ENCODE data around the gene CYP4A22.

Gene CYP4A22

DNA sequence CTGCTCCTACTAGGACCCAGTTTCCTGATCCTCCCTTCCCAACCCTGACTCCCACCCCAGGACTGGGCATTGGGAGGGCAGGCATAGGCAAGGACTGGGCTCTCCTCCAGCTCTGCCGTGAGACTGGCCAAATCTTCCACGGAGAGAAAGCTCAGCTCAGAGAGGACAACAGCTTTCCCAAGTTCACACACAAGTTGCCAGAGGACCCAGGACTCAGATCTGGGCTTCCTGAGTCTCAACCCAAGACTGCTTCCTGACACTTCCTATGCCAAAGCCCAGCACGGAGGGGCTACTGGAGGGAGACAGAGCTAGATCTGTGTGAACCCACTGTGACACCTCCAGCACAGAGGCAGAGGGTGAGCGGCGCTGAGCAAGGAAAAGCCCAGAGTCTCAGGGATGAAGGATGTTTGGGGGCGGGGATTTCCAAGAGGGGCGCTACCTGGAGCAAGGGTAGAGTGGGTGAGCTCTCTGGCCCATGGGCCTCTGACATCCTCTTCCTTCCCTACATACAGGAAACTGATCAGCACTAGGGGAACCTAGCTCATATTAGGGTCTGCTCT, 45.5 kb downstream of the CYP4A22 start:
- TF ChIP-seq, protein P1, sequence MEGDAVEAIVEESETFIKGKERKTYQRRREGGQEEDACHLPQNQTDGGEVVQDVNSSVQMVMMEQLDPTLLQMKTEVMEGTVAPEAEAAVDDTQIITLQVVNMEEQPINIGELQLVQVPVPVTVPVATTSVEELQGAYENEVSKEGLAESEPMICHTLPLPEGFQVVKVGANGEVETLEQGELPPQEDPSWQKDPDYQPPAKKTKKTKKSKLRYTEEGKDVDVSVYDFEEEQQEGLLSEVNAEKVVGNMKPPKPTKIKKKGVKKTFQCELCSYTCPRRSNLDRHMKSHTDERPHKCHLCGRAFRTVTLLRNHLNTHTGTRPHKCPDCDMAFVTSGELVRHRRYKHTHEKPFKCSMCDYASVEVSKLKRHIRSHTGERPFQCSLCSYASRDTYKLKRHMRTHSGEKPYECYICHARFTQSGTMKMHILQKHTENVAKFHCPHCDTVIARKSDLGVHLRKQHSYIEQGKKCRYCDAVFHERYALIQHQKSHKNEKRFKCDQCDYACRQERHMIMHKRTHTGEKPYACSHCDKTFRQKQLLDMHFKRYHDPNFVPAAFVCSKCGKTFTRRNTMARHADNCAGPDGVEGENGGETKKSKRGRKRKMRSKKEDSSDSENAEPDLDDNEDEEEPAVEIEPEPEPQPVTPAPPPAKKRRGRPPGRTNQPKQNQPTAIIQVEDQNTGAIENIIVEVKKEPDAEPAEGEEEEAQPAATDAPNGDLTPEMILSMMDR (conservative IDR thresholded peaks at IDR 0.05; ENCODE audit: low read length), result no peak
- H3K4me3 ChIP-seq (ENCODE audit: low read length), result no peak overlapping the region
- DNase-seq (ENCODE audit: low read depth), result no peak

DNA sequence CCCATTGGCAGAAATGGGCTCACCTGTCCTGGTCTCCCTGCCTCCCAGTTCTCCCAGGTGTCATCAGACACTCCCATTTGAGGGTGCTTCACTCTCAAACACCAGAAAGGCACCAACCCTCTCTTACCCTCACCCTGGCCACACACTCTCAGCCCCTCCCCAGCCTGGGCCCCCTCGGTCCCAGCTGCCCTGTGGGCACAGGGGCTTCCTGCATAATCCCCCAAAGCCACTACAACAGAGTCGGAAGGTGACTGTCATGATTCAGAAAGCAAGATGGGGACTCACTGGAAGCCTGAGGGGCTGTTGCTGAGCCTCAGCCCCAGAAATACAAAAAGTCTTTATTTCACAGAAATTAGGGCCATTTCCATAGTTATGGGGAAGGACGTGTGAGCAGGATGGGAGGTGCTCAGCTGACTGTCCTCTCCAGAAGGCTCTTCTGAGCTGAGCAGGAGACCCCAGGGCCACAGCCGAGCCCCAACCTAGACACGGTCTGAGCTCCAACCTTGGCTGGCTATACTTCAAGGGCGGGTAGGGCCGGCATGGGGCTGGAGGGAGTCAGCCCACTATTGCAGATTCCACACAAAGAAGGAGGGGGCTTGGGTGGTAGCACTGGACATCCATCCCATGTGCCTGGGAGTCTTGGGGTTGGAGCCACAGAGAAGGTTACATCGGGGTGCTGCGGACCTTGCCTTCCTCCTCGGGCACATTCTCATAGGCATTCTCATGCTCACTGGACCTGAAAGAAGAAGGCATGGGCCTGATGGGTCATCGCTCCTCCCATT, 46.3 kb downstream of the CYP4A22 start:
- H3K4me3 ChIP-seq (ENCODE audit: low read length), result no peak overlapping the region
- DNase-seq (ENCODE audit: low read depth), result no peak
- TF ChIP-seq, protein P1 (conservative IDR thresholded peaks at IDR 0.05; ENCODE audit: low read length), result no peak

DNA sequence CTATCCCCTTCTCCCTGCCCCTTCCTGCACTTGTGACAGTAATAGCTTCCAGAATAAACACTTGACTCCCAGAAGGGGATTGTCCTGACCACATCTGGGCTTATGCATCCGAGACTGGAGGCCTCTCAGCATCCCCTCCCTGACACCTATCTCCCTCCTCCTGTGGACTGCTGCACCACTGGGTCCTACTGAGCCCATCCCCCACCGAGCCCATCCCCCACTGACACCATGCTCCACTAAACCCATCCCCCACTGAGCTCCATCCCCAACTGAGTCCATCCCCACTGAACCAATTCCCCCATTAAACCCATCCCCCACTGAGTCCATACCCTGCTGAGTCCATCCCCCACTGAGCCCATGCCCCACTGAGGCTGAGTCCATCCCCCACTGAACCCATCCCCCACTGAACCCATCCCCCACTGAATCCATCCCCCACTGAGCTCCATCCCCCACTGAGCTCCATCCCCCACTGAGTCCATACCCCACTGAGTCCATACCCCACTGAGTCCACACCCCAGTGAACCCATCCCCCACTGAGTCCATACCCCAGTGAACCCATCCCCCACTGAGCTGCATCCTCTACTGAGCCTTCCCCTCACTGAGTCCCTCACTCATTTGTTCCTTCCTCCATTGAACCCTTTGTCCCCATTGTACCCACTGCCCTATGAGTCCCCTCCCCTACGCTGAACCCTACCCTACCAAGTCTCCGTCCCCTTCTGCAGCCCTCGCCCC, 47.0 kb downstream of the CYP4A22 start:
- TF ChIP-seq, protein P1 (conservative IDR thresholded peaks at IDR 0.05; ENCODE audit: low read length), result no peak
- DNase-seq (ENCODE audit: low read depth), result no peak
- no peak overlapping the region for H3K4me3 ChIP-seq (ENCODE audit: low read length)

DNA sequence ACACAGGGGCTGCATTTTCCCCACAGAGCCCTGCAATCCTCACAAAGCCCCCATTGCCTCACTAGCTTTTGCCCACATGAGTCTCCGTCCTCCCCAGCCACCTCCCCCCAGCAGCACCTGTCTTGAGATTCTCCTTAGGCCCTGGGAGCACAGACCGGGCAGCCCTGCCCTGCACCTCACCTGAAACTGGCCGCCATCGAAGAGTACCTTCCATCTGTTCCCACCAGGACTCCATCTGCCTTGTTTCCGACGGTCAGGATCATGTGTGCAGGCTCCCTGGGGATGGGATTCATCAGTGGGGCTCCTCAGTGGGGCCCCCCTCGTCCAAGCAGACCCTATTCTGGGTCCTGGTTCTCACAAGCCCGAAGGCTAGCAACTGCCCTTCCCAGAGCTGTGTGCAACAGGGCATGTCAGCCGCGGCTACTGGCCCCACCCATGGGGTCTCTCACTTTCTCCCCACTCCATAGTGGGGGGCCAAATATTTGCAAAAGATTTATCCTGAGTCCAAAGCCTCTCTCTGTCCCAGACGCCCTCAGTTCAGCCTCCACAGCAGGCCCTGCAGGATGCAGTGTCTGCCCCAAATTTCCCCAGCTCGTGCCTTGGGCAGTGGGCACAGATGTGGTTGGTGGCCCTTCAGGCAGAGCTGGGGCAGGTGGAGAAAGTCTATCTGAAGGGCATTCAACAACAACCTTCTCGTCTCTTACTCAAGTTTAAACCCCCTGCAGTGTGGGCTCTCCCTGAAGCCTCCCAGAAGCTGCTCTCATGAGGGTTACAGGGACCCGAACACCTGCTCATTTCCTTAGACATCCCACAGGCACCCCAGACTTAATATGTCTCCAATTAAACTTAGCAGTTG, 47.8 kb downstream of the CYP4A22 start:
- no peak for DNase-seq (ENCODE audit: low read depth)
- TF ChIP-seq, protein P1 (conservative IDR thresholded peaks at IDR 0.05; ENCODE audit: low read length), result no peak

DNA sequence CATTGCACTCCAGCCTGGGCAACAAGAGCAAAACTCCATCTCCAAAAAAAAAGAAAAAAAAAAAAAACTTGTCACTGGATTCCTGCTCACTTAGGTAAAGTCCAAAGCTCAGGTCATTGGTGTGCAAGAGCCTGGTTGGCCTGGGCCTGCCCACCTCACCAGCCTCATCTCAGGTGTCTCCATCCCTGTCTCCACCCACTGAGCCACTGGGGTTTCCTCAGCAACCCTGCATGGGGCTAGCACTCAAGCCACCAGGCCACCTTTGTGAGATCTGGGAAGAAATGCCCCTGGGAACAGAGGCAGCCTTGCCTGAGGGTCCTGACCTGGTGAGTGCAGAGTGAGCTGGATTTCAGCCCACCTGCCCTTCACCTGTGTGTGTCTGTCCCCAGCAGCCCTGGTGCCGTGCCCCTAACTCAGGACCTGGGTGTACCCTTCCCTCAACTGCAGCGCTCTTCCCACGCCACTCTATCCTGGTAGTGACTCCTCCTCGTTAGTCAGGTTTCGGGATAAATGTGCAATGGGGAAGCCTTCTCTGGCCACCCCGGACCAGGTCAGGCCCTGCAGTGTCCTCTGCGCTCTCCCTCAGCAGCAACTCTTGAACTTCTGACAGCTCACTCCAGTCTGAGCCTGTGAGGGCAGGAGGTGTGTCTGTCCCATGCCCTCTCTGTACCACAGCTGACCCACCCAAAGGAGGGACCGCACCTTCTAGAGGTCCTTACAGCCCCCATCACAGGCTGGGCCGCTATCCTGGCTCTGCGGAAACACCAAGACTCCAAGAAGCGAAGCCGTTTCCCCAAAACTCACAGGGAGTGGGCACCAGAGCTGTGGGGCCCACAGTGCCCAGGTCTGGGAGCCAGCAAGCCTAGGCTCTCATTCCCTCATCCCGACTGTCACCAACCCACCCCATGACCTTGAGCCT, 49.3 kb downstream of the CYP4A22 start:
- no peak for DNase-seq (ENCODE audit: low read depth)
- H3K4me3 ChIP-seq (ENCODE audit: low read length), result no peak overlapping the region
- TF ChIP-seq, protein P1 (conservative IDR thresholded peaks at IDR 0.05; ENCODE audit: low read length), result no peak

More for the DNA sequence above, 47.8 kb downstream of the CYP4A22 start:
- no peak overlapping the region for H3K4me3 ChIP-seq (ENCODE audit: low read length)
